ENCODE data around the gene DCANP1.
"Not testable (repeated sequence)": the region's sequence is repeated elsewhere in the genome, so short reads cannot be mapped to it uniquely, and the experiment has no call there.

The DCANP1 gene, protein sequence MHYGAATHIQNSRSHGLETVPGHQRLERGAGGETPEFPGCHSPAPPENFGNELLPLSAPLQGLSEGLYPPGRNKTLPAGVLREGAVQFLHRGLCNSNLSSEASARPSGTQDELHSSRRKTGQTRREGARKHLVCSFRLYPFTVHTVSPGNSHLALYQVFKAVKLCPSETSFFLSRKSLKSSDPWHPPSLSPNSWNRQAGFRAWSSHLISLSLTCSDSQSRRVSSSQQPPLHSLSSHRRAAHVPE

DNA sequence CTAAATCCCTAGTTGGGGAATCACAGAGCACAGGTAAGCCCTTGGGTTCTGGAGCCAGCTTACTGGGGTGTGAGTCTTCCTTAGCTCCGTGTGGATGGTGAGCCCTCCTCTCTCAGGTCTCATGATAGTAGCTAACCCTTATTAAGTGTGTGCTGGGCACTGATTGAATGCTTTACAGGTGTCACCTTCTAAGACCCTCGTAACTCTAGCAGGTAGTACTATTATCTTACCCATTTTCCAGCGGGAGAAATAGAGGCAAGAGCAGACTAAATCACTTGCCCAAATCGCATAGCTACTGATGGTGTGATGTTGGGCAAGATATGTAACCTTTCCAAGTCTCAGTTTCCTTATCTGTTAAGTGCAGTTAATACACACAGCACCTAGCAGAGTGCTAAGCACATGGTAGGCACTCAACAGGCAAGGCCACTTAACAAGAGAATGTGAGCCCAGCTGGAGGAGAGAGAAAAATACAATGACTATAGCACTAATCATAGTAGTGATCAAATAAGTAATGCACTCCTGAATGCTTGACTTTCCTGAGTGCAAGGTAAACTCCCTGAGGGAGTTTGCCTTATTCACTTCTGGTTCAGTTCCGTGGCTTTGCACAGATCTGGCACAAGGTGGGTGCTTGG is at the start of gene DCANP1:
Gene DCANP1 (minus strand): TSS at position 51 of the 632 bp plus-strand sequence. CDS start 240 bp downstream, outside the sequence.
- Mint-ChIP-seq H3K4me1 (peaks cover 40% of the 10 kb centered on the region), H3K36me3 (ENCODE audit: low read depth) (no peaks in the 10 kb centered on the region)

DNA sequence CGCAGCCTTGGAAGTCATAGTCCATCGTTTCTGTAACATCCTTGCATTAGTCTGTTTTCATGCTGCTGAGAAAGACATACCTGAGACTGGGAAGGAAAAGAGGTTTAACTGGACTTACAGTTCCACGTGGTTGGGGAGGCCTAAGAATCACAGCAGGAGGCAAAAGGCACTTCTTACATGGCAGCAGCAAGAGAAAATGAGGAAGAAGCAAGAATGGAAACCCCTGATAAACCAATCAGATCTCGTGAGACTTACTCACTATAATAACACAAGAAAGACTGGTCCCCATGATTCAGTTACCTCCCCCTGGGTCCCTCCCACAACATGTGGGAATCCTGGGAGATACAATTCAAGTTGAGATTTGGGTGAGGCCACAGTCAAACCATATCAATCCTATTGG is 48.4 kb upstream of the DCANP1 start:
- not testable (repeated sequence) for H3K4me1 Mint-ChIP-seq; H3K27ac Mint-ChIP-seq; H3K9me3 Mint-ChIP-seq; H3K4me3 Mint-ChIP-seq; H3K36me3 Mint-ChIP-seq (ENCODE audit: low read depth)
- H3K27me3 Mint-ChIP-seq (ENCODE audit: low read depth) = peaks cover 88% of the 10 kb centered on the region

More for the DNA sequence above, at the start of gene DCANP1:
- Mint-ChIP-seq H3K9me3 (no peaks in the 10 kb centered on the region), H3K4me3 (no peak within 1 kb of the TSS), H3K27me3 (ENCODE audit: low read depth) (peaks cover 29% of the 10 kb centered on the region), H3K27ac (peak within 1 kb of the TSS in 2 of 3 experiments; percentile 36 to 49)
- TF ChIP-seq, protein P1, sequence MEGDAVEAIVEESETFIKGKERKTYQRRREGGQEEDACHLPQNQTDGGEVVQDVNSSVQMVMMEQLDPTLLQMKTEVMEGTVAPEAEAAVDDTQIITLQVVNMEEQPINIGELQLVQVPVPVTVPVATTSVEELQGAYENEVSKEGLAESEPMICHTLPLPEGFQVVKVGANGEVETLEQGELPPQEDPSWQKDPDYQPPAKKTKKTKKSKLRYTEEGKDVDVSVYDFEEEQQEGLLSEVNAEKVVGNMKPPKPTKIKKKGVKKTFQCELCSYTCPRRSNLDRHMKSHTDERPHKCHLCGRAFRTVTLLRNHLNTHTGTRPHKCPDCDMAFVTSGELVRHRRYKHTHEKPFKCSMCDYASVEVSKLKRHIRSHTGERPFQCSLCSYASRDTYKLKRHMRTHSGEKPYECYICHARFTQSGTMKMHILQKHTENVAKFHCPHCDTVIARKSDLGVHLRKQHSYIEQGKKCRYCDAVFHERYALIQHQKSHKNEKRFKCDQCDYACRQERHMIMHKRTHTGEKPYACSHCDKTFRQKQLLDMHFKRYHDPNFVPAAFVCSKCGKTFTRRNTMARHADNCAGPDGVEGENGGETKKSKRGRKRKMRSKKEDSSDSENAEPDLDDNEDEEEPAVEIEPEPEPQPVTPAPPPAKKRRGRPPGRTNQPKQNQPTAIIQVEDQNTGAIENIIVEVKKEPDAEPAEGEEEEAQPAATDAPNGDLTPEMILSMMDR (IDR thresholded peaks at IDR 0.05; ENCODE audit: unreplicated experiment in 3 of 3) = no peak

DNA sequence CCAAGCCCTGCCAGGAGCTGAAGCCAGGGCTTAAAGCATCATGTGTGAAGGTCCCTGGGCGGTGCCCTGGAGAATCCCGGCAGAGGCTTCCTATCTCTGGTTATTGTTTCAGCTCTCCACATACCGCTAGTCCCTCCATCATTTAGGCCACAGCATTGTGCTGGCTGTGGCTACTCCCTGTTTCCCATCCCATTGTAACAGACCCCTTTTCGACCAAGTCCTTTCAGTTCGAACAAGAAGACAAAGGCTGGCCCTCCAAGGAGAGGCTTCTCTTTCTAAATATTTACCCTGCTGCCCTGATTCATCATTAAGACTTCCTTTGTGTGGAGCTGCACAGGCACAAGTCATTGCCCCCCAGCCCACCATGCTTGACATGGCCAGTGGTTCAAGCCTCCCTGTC is 47.0 kb upstream of the DCANP1 start:
- Mint-ChIP-seq H3K9me3 (peaks cover 2% of the 10 kb centered on the region), H3K36me3 (ENCODE audit: low read depth) (no peaks in the 10 kb centered on the region), H3K27me3 (ENCODE audit: low read depth) (peaks cover 94% of the 10 kb centered on the region), H3K27ac (no peak overlapping the region), H3K4me3 (no peak overlapping the region), H3K4me1 (peaks cover 19% of the 10 kb centered on the region)
- TF ChIP-seq, protein P1 (IDR thresholded peaks at IDR 0.05; ENCODE audit: unreplicated experiment in 3 of 3) = no peak

DNA sequence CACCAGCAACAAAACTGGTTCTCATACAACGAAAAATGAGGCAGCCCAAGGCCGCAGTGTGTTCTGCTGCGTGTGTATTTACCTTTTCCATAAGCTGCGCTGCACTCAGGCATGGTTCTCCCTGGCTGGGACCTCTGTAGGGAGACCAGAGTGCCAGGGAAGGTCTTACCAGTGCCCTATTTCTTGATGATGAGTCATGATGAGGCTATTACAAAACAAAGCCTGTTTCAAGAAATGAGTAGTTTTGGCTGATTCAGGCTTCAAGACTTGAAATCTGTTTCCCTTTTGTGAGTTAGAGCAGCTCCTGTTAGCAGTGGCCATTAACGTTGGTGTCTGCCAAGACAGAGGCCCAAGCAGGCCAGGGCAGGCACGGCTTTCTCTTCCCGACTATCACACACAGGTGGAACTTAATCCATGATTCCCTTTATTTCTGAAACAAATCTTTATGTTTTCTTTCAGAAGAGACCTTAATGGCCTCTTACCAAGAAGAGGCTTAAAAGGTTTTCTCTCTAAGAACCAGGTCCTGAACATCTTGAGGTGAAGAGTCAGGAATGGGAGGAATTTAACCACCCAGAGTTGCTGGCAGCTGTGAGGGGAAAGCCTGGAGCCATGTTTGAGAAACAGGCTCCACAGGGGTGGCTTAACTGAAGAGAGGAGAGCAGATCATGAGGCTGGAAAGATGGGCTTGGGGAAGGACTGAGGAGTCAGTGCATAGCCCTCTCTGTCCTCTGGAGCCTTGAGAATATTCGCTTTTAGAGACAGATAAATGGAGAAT is 46.4 kb upstream of the DCANP1 start:
- peaks cover 2% of the 10 kb centered on the region for H3K9me3 Mint-ChIP-seq
- no peaks in the 10 kb centered on the region for H3K36me3 Mint-ChIP-seq (ENCODE audit: low read depth)
- H3K27ac Mint-ChIP-seq = no peak overlapping the region
- H3K4me3 Mint-ChIP-seq = no peak overlapping the region
- H3K4me1 Mint-ChIP-seq = peaks cover 24% of the 10 kb centered on the region
- H3K27me3 Mint-ChIP-seq (ENCODE audit: low read depth) = peaks cover 94% of the 10 kb centered on the region
- TF ChIP-seq, protein P1 (IDR thresholded peaks at IDR 0.05; ENCODE audit: unreplicated experiment in 3 of 3) = no peak

DNA sequence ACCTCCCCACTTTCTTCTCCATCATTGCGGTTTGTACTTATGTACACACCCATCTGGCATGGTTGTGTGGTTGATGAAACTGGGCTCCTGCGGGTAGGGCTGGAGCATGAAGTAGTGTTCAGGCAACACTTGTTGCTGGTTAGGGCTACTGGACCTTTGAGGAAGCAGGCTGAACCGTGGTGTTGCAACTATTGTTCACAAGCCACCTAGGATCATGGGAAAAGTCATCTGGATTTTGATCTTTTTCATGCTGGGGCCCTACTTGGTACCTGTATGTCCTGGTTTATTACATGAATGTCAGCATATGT is 45.1 kb upstream of the DCANP1 start:
- peaks cover 30% of the 10 kb centered on the region for H3K4me1 Mint-ChIP-seq
- no peak overlapping the region for H3K27ac Mint-ChIP-seq
- H3K4me3 Mint-ChIP-seq = no peak overlapping the region
- peaks cover 2% of the 10 kb centered on the region for H3K9me3 Mint-ChIP-seq
- H3K27me3 Mint-ChIP-seq (ENCODE audit: low read depth) = peaks cover 96% of the 10 kb centered on the region
- H3K36me3 Mint-ChIP-seq (ENCODE audit: low read depth) = no peaks in the 10 kb centered on the region
- TF ChIP-seq, protein P1 (IDR thresholded peaks at IDR 0.05; ENCODE audit: unreplicated experiment in 3 of 3) = no peak

DNA sequence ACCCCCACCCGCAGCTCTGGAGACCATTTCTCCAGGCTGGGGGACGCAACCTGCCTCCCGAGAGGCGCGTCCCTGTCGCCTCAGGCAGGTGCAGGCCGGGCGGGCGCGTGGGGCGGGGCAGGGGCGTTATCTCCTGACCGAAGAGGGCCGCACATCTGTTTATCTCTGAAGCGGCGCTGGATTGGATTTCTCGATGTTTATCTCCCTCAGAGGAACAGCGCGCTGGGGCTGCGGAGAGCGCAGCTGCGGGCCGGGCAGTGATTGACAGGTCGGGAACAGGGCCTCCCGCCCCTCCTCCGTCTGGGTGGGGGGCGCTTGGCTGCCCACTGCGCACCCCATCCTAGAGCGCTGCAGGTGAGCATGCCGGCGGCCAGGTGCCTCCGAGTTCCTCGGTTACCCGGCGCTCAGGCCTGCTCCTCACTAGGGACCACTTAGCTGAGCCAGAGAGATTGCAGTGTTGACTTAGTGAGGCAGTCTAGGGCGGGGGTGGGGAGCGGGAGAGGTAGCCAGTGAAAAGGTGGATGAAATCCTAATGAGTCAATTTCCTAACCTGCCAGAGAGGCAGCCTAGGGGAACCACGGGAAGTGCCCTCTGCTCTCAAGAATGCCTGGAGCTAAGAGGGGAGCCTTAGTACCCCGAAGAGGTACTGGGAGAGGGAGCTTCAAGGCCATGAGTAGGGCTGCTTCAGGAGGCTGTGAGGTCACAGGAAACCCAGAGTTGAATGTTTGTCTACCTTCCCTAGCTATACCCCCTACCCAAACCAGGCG is 44.6 kb upstream of the DCANP1 start:
- TF ChIP-seq, protein P1 (IDR thresholded peaks at IDR 0.05; ENCODE audit: unreplicated experiment in 3 of 3) = no peak
- peaks cover 96% of the 10 kb centered on the region for H3K27me3 Mint-ChIP-seq (ENCODE audit: low read depth)
- H3K4me1 Mint-ChIP-seq = peaks cover 30% of the 10 kb centered on the region
- H3K27ac Mint-ChIP-seq = no peak overlapping the region
- peaks cover 2% of the 10 kb centered on the region for H3K9me3 Mint-ChIP-seq
- H3K36me3 Mint-ChIP-seq (ENCODE audit: low read depth) = no peaks in the 10 kb centered on the region
- no peak overlapping the region for H3K4me3 Mint-ChIP-seq
